ENCODE results near the gene LAPTM5. TPM values are rescaled to one million over a fixed set of nuclear protein-coding genes. Genes with fewer than 3 reads are reported as not detected.

Gene LAPTM5
- total RNA-seq, 1 experiment from 2014 or later = 1.9 TPM

- TF ChIP-seq REST (IDR thresholded peaks at IDR 0.05; ENCODE audit: insufficient read depth in 1 of 2, low read depth in 2 of 2, low read length in 1 of 2) (no peak), POLR2AphosphoS5 (IDR thresholded peaks at IDR 0.05; ENCODE audit: low read depth, low read length) (no peak), TCF7L2 (IDR thresholded peaks at IDR 0.05; ENCODE audit: low read depth, low read length) (no peak), SIN3A (IDR thresholded peaks at IDR 0.05; ENCODE audit: borderline replicate concordance, insufficient read depth, low read depth, low read length) (no peak), CTCF (IDR thresholded peaks at IDR 0.05) (no peak)
- in situ Hi-C loops (cut with HindIII; ENCODE audit: low pct_unique_long_range_greater_than_20kb, low sequenced_read_pairs) = no loop called here
These were observed 27.6 kb upstream of the LAPTM5 start for GRCh38 chr1:30785181-30785580.

GRCh38 chr1:30783256-30783915 is 25.8 kb upstream of the LAPTM5 start:
- no TSS peak for BruUV-seq (replicated peaks)
- CTCF ChIA-PET = interaction anchor here (0.6 to 2.1 kb wide), 3 partner anchors 128 to 137 kb away, joined by 4 to 7 read pairs (median 5); no protein-coding TSS in a partner anchor
- no peaks in the 10 kb centered on the region; the same call in none of the 2 replicates for H3K4me1 ChIP-seq (ENCODE audit: control insufficient read depth, insufficient read depth, low read length)
- in situ Hi-C loops (cut with HindIII; ENCODE audit: low pct_unique_long_range_greater_than_20kb, low sequenced_read_pairs) = no loop called here
- no peaks in the 10 kb centered on the region for H3K27me3 ChIP-seq (ENCODE audit: control insufficient read depth, insufficient read depth, low read length)
- POLR2A ChIA-PET = no interaction called here
- no peak for DNase-seq (ENCODE audit: low read depth, low spot score)
- H3K4me3 ChIP-seq (ENCODE audit: low read depth in 2 of 2, low read length in 2 of 2) = no peak overlapping the region
- TF ChIP-seq POLR2AphosphoS5 (IDR thresholded peaks at IDR 0.05; ENCODE audit: low read depth, low read length) (no peak), CTCF (IDR thresholded peaks at IDR 0.05) (no peak), TCF7L2 (IDR thresholded peaks at IDR 0.05; ENCODE audit: low read depth, low read length) (no peak), REST (IDR thresholded peaks at IDR 0.05; ENCODE audit: insufficient read depth in 1 of 2, low read depth in 2 of 2, low read length in 1 of 2) (no peak), SIN3A (IDR thresholded peaks at IDR 0.05; ENCODE audit: borderline replicate concordance, insufficient read depth, low read depth, low read length) (no peak)
- no peaks in the 10 kb centered on the region for H3K36me3 ChIP-seq (ENCODE audit: control insufficient read depth, insufficient read depth, low read length)
- intact Hi-C loops (cut with micrococcal nuclease; ENCODE audit: unreplicated experiment) = loop anchor here (5.0 kb wide), 1 partner anchor 144 kb away; no protein-coding TSS in a partner anchor
- no peaks in the 10 kb centered on the region for H3K9me3 ChIP-seq (ENCODE audit: control insufficient read depth, insufficient read depth, low read depth, low read length)
- no peak for ATAC-seq
- no peak overlapping the region for H3K27ac ChIP-seq (ENCODE audit: low read length)

More at GRCh38 chr1:30785181-30785580, 27.6 kb upstream of the LAPTM5 start:
- Histone ChIP-seq H3K36me3 (ENCODE audit: control insufficient read depth, insufficient read depth, low read length) (no peaks in the 10 kb centered on the region), H3K27ac (ENCODE audit: low read length) (no peak overlapping the region), H3K4me3 (ENCODE audit: low read depth in 2 of 2, low read length in 2 of 2) (no peak overlapping the region), H3K4me1 (ENCODE audit: control insufficient read depth, insufficient read depth, low read length) (no peaks in the 10 kb centered on the region; the same call in 1 of the 2 replicates), H3K27me3 (ENCODE audit: control insufficient read depth, insufficient read depth, low read length) (no peaks in the 10 kb centered on the region), H3K9me3 (ENCODE audit: control insufficient read depth, insufficient read depth, low read depth, low read length) (no peaks in the 10 kb centered on the region)
- ATAC-seq (no peak), DNase-seq (ENCODE audit: low read depth, low spot score) (no peak)
- intact Hi-C loops (cut with micrococcal nuclease; ENCODE audit: unreplicated experiment) = no loop called here
- CTCF ChIA-PET = interaction anchor here (0.6 to 1.8 kb wide), 2 partner anchors 16 to 1050 kb away, joined by 5 to 6 read pairs; no protein-coding TSS in a partner anchor
- POLR2A ChIA-PET = no interaction called here
- BruUV-seq (replicated peaks) = no TSS peak
